HG03159 (cell line): Measurements from ENCODE around the gene CYP2R1.
"Not testable (repeated sequence)": the region's sequence is repeated elsewhere in the genome, so short reads cannot be mapped to it uniquely, and the experiment has no call there.

Source experiments
- ATAC-seq: cut with Tn5 transposase; IDR thresholded peaks from one replicate; pipeline ENCODE4 v1.9.1; 2021; ENCODE audit warnings: mild to moderate bottlenecking, moderate library complexity; ENCODE audit not compliant: unreplicated experiment

The CYP2R1 gene

DNA sequence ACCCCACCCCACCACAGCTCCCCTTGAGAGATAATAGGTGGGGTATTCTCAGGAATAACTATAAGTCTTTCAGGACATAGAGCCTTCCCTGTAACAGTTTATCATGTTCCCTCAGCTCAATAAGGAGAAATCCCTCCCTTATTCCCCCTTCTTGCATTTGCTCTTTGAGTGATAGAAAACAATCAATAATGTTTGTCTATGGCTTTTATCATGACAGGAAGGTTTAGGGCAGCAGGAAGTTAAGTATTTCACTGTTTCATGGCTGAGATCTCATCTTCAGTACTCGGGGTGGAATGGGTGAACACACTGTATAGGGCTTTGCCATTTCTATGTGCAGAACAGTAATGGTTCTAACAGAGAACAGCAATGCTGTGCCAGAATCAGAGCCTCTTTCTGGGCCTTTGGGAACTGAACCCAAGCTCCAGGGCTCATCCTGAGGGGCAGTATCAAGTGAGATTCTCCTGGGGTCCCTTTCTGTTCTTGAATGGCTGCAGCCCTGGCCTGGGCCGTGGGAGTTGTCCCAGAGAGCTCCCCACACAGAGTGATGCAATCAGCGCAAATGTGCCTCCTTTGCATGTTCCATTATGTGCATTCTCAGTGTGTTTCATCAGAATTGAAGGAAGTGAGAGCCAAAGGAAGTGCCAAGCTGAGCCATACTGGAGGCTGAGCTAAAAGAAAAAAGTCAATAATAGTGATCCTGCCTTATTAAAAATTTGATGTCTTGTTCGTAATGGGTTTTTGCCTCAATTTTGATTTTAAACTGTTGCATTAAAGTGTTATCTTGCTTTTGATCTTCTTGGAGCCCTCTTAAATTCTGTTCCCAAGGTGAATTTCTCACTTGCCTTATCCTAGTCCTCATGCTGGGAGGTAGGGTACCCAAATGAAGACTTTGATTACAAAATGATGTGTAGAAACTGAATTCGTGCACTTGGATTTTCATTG, 2.9 kb upstream of the CYP2R1 start:
- no peak for ATAC-seq

DNA sequence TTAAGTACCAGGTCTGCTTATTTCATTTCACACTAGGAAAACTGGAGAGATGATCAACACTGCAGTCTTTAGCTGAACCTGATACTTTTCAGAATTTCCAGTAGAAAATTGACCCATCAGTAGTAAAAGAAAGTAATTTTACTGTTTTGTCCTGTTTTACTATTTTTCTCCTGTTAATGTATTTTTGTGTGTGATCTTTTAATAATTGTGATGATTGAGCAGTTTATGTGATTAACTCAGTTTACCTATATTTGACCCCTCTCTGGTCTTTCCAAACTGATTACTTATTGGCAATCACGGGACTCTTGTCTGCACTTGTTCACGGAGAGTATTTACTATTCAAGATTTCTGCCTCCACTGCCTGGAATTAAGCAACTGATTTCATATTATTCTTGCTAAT, 546 bp upstream of the CYP2R1 start:
- no peak for ATAC-seq

DNA sequence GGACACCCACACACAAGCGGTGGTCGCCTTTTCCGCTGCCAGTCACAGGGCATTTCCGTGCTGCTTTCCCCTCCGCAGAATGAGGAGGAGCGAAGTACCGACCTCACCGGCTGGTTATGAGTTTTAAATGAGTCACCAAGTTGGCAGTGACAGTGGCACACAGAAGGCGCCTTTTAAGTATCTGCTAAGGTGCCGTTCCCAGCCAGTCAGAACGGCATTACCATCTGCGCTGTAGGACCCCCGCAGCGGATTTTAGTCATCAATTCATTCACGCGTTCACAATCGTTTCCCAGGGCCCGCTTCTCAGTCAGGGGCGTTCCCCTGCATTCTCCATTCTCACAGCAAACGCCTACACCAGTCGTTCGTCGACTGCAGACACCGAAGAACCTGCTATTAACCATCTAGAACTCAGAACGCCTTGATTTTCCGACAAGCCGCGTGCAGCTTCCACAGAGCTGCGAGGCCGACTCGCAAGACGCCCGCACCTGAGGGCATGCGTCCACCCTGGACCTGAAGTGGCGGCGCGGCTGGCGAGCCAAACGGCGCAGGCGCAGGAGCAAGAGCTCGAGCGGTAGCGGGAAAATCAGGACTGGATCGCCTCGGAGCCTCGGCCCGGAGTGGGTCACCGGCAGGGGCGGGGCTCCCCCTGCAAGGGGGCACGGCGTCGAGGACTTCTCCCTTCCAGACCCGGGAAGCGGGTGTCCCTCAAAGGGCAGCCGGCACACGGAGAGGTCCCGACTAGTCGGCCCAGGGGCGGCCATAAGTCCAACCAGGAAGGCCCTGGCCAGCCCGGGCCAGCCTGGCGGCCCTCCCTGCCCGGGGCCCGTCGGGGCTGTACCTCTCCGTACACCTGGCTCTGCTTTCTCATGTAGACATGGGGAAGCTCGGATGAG, 642 bp downstream of the CYP2R1 start:
- ATAC-seq, result peak; percentile 58

DNA sequence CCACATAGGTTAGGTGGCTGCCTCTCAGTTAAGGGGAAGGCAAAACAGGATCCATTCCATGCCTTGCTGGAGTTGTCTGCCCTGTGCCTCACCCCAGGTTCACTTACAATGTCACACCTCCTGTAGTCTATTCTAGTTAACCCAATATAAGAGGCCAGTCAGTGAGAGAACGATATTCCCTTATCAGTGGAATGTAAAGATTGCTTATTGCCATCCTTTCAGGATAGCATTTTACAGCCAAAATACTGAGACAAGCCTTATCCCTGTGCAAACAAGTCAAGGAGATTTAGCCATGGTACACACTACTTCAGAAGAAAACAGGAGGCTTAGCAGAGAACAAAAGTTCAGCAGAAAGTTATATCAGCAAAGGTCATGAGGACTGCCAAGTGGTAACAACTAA, 5.5 kb downstream of the CYP2R1 start:
- no peak for ATAC-seq

DNA sequence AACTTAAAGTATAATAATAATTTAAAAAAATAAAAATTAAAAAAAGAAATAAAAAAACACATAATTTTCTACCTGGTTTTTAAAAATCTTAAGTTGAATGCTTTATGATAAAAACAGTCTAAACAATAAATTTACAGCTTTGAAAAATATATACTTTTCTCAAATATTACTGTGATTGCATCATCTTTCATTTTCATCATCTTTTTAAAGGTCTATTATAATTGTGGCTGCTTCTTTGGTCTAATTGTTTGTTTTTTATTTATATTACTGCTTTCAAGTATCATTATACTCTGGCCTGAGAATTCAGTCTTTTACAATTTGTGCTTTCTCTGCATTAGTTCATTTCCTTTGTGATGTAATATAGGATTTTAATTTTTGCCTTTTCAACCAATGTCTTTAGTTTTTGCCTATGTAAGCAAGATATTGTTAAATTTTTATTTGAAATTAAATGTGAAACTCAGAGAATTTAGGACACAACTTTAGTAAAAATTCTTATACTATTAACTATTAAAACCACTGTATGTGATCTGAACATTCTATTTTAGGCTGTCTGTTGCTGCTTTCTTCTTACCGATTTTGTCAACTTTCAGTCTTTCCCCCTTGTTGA, 7.3 kb downstream of the CYP2R1 start:
- ATAC-seq, result no peak

DNA sequence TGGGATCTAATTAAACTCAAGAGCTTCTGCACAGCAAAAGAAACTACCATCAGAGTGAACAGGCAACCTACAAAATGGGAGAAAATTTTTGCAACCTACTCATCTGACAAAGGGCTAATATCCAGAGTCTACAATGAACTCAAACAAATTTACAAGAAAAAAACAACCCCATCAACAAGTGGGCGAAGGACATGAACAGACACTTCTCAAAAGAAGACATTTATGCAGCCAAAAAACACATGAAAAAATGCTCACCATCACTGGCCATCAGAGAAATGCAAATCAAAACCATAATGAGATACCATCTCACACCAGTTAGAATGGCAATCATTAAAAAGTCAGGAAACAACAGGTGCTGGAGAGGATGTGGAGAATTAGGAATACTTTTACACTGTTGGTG, 8.3 kb downstream of the CYP2R1 start:
- not testable (repeated sequence) for ATAC-seq

DNA sequence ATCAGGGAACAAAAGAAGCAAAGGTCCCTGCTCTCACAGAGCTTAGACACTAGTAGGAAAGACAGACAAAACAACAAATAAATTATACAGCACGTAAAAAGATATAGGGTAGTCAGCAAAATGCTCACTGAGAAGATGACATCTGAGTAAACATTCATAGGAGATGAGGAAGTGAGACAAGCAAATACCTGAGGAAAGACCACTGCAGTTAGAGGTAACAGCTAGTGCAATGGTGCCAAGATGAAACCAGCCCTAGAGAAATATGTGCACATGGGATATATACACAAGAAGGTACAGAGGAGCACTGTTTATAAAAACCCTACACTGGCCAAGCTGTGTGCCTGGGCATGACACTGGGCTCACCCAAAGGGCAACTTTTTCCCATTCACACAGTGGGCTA, 9.8 kb downstream of the CYP2R1 start:
- no peak for ATAC-seq

DNA sequence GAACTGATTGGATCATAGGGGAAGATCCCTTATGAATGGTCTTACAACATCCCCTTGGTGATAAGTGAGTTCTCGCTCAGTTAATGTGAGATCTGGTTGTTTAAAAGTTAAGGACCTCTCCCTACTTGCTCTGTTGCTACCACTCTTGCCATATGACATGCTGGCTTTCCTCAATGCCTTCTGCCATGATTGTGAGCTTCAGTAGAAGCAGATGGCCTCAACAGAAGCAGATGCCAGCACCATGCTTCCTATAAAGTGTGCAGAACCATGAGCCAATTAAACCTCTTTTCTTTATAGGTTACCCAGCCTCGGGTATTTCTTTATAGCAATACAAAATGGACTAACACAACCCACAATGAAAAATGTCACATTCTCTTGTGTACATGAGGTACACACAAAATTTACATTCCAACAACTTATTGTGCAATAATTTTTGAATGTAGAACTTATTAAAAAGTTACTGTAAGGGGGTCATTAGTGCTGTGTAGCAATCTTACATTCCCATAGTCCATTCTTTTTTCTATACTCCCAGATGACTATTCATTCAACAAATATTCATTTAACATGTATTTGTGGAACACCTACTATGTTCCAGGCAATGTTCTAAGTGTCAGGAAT, 10.3 kb downstream of the CYP2R1 start:
- ATAC-seq, result no peak

DNA sequence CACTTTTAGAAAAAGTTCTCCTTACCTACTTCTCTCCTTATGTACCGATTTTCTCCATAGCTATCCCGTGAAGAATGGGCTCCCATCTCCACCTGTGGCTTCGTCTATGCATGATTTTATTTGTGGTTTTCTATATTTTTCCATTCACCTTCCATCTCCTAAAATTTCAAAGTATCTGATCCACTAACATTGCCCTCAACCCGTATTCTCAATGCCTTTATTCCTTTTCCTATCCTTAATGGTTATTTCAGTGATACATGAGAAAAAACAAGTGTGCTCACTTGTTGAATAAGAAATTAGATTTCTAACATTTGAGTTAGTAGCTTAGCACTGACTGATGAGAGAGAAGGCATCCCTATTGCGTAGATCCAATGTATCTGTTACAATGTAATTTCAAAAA, 16.9 kb downstream of the CYP2R1 start:
- ATAC-seq, result no peak

DNA sequence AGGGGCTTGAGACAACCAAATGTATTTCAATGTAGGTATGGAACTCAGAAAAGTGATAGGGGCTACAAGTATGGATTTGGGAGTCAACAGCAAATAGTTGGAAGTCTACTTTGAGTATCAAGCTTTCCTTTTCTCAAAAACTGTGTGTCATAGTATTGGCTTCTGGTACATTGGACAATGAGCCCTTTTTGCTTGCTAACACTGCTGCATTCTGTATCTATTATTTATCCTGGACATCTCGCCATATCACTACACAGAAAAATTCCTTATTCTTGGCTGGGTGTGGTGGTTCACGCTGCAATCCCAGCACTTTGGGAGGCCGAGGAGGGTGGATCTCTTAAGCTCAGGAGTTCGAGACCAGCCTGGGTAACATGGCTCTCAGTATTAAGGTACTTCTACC, 18.4 kb downstream of the CYP2R1 start:
- no peak for ATAC-seq

DNA sequence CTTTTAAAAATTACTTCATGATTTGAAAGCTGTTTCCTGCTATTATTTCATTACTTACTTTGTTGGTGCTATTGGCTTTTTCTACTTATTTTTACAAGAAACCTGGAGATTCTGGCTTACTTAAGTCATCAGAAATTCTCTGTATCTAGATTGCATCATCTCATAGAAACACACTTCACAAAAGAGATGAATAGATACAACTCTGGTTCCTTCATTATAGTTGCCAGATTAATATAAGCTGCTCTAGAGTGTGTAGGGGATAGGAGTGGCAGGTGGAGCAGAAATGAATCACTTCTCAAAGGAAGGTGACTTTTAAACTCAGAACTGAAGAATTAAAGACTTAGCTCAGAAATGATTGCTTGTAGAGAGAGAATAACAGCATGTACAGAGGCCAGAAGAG, 20.0 kb downstream of the CYP2R1 start:
- no peak for ATAC-seq

DNA sequence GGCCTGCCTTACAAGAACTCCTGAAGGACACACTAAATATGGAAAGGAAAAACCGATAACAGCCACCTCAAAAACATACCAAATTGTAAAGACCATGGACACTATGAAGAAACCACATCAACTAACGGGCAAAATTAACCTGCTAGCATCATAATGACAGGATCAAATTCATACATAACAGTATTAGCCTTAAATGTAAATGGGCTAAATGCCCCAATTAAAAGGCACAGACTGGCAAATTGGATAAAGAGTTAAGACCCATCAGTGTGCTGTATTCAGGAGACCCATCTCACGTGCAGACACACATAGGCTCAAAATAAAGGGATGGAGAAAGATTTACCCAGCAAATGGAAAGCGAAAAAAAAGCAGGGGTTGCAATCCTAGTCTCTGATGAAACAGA, 28.3 kb downstream of the CYP2R1 start:
- ATAC-seq, result not testable (repeated sequence)

DNA sequence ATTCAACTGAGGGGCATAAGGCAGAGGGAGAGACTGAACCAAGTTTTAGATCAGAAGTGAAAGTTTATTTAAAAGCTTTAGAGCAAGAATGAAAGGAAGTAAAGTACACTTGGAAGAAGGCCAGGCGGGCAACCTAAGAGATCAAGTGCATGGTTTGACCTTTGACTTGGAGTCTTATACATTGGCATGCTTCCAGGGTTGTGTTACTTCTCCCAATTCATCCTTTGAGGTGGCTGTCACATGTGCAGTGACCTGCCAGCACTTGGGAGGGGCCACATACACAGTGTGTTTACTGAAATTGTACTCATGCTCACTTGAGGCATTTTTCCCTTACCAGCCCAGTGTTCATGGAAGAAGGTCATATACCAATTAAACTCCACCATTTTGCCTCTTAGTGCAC, 30.4 kb downstream of the CYP2R1 start:
- no peak for ATAC-seq

DNA sequence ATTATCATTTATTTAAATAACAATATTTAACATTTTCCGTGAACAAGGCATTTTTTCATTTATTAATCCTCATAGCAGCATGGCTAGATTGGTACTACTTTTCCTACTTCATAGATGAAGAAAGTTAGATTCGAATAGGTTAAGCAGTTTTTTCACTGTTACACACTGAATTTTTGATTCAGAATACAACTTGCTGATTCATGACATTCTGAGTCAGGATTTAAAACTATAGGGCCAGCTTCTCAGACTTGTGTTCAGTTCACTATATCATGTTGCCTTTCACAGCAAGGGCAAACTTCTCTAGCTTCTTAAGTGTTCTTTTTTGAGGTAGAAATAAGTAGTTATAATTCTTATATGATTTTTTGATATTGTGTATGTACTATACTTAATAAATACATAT, 31.5 kb downstream of the CYP2R1 start:
- no peak for ATAC-seq

DNA sequence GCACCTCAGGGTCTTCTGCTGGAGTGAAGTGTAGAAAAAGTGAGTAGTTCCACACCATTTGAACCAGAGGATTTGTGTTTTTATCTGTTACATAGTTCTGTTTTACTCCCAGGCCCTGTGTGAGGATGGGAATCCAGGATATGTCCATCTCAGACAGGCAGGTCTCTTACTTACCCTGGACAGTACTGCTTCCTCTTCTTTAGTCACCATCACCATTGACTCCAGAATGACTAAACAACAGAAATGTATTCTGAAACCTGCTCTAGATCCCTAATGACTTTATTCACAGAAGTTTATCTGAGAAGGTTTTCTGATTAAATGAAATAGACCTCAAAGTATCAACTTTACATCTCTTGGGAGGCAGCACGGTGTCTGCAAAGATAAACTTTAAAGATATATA, 33.6 kb downstream of the CYP2R1 start:
- no peak for ATAC-seq

DNA sequence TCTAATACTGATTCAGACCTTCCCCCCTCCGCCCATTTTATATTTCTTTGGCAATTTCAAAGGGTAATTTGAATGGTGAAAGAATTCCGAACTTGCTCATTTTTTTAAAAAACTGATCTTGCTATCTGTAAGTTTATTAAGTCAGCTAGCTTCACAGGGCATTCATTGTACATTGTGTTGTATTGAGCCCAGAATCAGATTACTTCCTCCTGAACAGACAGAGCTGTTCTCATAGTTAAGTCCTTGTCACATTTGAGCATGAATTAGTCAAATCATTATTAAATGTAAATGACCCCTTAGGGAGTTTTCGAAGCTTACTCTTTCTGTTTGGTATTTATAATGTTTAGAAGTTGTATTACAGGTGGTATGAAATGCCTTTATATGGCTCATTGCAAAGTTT, 34.4 kb downstream of the CYP2R1 start:
- no peak for ATAC-seq

DNA sequence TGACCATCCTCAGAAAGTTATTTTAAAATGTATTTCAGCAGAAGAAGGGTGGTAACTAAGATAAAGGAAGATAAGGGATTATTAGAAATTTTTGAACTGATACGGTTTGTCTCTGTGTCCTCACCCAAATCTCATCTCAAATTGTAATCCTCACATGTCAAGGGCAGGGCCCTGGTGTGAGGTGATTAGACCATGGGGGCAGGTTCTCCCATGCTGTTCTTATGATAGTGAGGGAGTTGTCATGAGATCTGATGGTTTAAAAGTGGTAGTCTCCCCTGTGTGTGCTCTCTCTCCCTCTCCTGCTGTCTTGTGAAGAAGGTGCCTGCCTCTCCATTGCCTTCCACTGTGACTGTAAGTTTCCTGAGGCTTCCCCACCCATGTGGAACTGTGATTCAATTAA, 36.1 kb downstream of the CYP2R1 start:
- no peak for ATAC-seq

DNA sequence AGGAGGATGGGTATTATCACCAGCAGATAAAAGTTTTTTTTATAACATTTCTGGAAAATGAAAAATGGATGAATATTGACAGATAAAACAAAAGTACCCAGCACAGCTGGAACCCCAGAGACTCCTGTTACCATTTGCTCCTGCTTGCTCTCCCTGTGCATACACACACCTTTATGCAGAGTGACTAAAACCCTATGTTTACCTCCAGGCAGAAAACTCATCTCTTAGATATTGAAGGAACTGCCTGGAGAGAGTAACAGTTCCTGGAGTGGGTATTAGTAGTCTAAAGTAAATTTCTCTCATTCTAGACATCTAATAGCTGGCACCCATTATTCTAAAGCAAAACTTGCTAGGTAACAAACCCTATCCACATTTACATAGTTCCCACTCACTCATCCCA, 38.0 kb downstream of the CYP2R1 start:
- ATAC-seq, result no peak

DNA sequence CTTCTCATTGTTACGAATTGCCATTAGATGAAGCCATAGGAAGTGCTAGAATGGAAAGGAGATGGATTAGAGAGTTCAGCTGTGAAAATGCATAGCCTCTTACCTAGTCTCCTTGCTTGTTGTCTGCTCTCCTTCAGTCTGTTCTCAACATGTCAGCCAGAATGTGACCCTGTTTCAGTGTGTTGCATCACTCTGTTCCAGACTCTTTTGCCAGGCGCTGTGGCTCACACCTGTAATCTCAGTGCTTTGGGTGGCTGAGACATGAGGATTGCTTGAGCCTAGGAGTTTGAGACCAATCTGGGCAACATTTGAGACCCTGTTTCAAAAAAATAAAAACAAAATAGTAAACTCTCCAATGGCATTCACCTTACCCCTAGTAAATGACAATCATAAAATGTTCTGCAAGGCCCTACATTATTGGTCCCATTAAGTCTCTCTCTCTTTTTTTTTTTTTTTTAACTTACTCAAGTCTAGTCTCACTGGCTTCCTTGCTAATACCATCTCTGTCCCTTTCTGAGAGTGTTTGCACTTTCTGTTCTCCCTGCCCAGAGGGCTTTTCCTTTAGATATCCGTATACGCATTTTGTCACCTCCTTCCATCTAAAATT, 39.4 kb downstream of the CYP2R1 start:
- no peak for ATAC-seq

DNA sequence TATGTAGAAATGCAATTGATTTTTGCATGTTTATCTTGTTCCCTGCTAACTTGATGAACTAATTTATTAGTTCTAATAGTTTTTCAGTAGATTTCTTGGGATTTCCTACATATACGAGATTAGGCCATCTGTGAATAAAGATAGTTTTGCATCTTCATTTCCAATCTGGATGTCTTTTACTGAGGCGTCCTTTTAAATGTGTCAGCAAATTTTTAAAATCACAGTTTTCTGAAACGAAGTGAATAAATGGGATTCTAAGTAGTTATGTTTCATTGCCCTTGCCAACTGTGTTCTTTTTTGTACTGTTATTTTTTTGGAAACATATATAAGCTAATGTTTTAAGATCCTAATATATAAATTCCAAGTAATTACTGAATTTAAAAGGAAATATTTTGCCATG, 50.0 kb downstream of the CYP2R1 start:
- no peak for ATAC-seq
